NCI-H748 (cell line): Measurements from ENCODE around the gene SS18L1.
"Not testable (repeated sequence)": the region's sequence is repeated elsewhere in the genome, so short reads cannot be mapped to it uniquely, and the experiment has no call there.

Experiments used
- DNase-seq: peaks from one replicate; lab custom pipeline; 2025; ENCODE audit not compliant: unreplicated experiment; lab: John Stamatoyannopoulos, UW

Gene SS18L1

GRCh38 chr20:62143081-62143956, at the start of gene SS18L1, which contains the start of gene PSMA7:
Gene SS18L1 (plus strand): TSS chr20:62143769. CDS start chr20:62143821, 52 bp downstream.
Gene PSMA7 (minus strand): TSS chr20:62143394. CDS start chr20:62143303, 91 bp downstream.
- DNase-seq, result peak; percentile 81

GRCh38 chr20:62096421-62097380, 46.9 kb upstream of the SS18L1 start:
- no peak for DNase-seq

- DNase-seq, result no peak
Observed at GRCh38 chr20:62097881-62098407, 45.6 kb upstream of the SS18L1 start.

GRCh38 chr20:62101078-62101477, 42.5 kb upstream of the SS18L1 start:
- no peak for DNase-seq

- no peak for DNase-seq
Observed at GRCh38 chr20:62103508-62104233, 39.9 kb upstream of the SS18L1 start.

GRCh38 chr20:62104234-62104789, 39.3 kb upstream of the SS18L1 start:
- DNase-seq, result no peak

- DNase-seq, result no peak
Observed at GRCh38 chr20:62104791-62105345, 38.7 kb upstream of the SS18L1 start.

- DNase-seq, result no peak
Observed at GRCh38 chr20:62105592-62105991, 38.0 kb upstream of the SS18L1 start.

GRCh38 chr20:62111148-62111547, 32.4 kb upstream of the SS18L1 start:
- DNase-seq, result no peak

- no peak for DNase-seq
Observed at GRCh38 chr20:62112368-62112767, 31.2 kb upstream of the SS18L1 start.

- no peak for DNase-seq
Observed at GRCh38 chr20:62114894-62115293, 28.7 kb upstream of the SS18L1 start.

- DNase-seq, result not testable (repeated sequence)
Observed at GRCh38 chr20:62115800-62116407, 27.7 kb upstream of the SS18L1 start.

GRCh38 chr20:62116558-62117361, 26.8 kb upstream of the SS18L1 start:
- no peak for DNase-seq

- DNase-seq, result peak; percentile 49
Observed at GRCh38 chr20:62117362-62117646, 26.3 kb upstream of the SS18L1 start.

- no peak for DNase-seq
Observed at GRCh38 chr20:62117658-62118057, 25.9 kb upstream of the SS18L1 start.

- DNase-seq, result no peak
Observed at GRCh38 chr20:62118113-62119043, 25.2 kb upstream of the SS18L1 start.

- DNase-seq, result no peak
Observed at GRCh38 chr20:62119115-62119514, 24.5 kb upstream of the SS18L1 start.
